Gastrocnemius medialis (tissue), 4 donors: ENCODE results near the gene SPOUT1. TPM values are rescaled to one million over a fixed set of nuclear protein-coding genes. Genes with fewer than 3 reads are reported as not detected.

ENCODE experiments used
- ATAC-seq, 2 donors: fragments of 150-250 bp; one replicate each; pipeline ENCODE4 v1.9.1; 2016
- DNase-seq, 2 donors: peaks; one replicate each; pipeline ENCODE4 v3.0.0-alpha.2; 2019
- H3K27ac ChIP-seq, 4 donors: fragments of 200-600 bp; sonication (generic); 1 replicate in 1 of 4; 2 replicates in 3 of 4; pipeline ENCODE4 v1.5.1; 2016 to 2018; ENCODE audit warnings: mild to moderate bottlenecking in 2 of 4, moderate library complexity in 1 of 4
- H3K27me3 ChIP-seq, 3 donors: fragments of 200-600 bp; sonication (generic) in 2 of 3; 1 replicate in 1 of 3; 2 replicates in 2 of 3; pipeline versions ENCODE4 v1.5.1 to v1.6.0; 2016 to 2019; ENCODE audit warnings: mild to moderate bottlenecking in 1 of 3, moderate library complexity in 1 of 3
- H3K36me3 ChIP-seq, 2 donors: fragments of 200-600 bp; sonication (generic) in 1 of 2; one replicate each; pipeline ENCODE4 v1.5.1; 2017 to 2018
- H3K4me1 ChIP-seq, 2 donors: fragments of 200-600 bp; sonication (generic) in 1 of 2; one replicate each; pipeline ENCODE4 v1.5.1; 2016 to 2017; ENCODE audit warnings: mild to moderate bottlenecking in 2 of 2
- H3K4me3 ChIP-seq, 4 donors: fragments of 200-600 bp; sonication (generic) in 3 of 4; 1 replicate in 1 of 4; 2 replicates in 3 of 4; pipeline ENCODE4 v1.5.1; 2016 to 2019; ENCODE audit warnings: mild to moderate bottlenecking in 2 of 4
- H3K9me3 ChIP-seq, 3 donors: fragments of 200-600 bp; sonication (generic) in 2 of 3; 1 replicate in 1 of 3; 2 replicates in 2 of 3; pipeline ENCODE4 v1.5.1; 2016 to 2019
- POLR2A ChIP-seq, 2 donors: fragments of 450-650 bp; IDR thresholded peaks; one replicate each; pipeline ENCODE4 v1.6.1; 2017; ENCODE audit warnings: antibody characterized with exemption in 2 of 2, mild to moderate bottlenecking in 2 of 2, moderate library complexity in 2 of 2
- in situ Hi-C, 4 donors: fragments of 200-750 bp; cut with MboI; loops; one replicate each; pipeline versions ENCODE4 v1.15.0 to v1.8.0; 2017; ENCODE audit warnings: low sequenced_read_pairs in 4 of 4
- intact Hi-C: fragments of 100-400 bp; cut with DNase I; formaldehyde crosslinking; loops from one replicate; pipeline ENCODE4 v1.15.1; 2023; ENCODE audit warnings: low total_unique reads
- total RNA-seq, 4 donors: library from RNA; depleted of rRNA; stranded (reverse); fragments of >200 nt; gene quantifications; one replicate each; pipeline versions ENCODE4 v1.1.0 to v1.2.3, GENCODE V29; 2016
- TF ChIP-seq, protein P1 (sequence below), 5 experiments: fragments of 450-650 bp in 3 of 5; fragments of 200-600 bp in 2 of 5; sonication (generic) in 2 of 5; IDR thresholded peaks in 4 of 5; conservative IDR thresholded peaks in 1 of 5; 1 replicate in 4 of 5; 2 replicates in 1 of 5; pipeline ENCODE4 v1.5.1; 2016 to 2019; ENCODE audit warnings: antibody characterized with exemption in 5 of 5, mild to moderate bottlenecking in 3 of 5, moderate library complexity in 3 of 5

The SPOUT1 gene
- total RNA-seq, 4 donors from 2014 or later, result 10.7 to 29.3 (median 14.9) TPM

DNA sequence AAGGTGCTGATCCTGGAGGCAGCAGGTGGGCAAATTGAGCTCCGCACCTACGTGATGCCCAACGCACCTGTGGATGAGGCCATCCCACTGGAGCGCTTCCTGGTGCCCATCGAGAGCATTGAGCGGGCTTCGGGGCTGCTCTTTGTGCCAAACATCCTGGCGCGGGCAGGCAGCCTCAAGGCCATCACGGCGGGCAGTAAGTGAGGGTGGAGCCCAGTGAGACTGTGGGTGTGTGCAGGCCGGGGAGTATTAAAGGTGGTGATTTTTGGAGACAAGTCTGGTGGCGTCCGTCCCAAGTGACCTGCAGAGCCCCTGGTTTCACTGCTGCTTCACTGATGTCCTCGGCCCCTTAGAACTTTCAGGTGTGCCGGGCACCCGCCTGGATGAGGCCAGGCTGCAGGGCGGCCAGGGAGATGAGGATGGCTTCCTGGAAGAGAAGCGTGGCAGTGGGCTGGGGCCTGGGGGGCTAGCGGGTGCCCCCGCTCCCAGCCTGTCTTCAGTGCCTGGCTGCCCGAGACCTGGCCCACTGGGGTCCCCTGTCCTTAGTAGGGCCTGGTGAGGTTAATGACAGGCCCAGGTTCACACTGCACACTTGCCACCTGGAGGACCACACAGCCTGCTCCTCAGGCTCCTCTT is 7.1 kb downstream of the SPOUT1 start:
- TF ChIP-seq, protein P1, sequence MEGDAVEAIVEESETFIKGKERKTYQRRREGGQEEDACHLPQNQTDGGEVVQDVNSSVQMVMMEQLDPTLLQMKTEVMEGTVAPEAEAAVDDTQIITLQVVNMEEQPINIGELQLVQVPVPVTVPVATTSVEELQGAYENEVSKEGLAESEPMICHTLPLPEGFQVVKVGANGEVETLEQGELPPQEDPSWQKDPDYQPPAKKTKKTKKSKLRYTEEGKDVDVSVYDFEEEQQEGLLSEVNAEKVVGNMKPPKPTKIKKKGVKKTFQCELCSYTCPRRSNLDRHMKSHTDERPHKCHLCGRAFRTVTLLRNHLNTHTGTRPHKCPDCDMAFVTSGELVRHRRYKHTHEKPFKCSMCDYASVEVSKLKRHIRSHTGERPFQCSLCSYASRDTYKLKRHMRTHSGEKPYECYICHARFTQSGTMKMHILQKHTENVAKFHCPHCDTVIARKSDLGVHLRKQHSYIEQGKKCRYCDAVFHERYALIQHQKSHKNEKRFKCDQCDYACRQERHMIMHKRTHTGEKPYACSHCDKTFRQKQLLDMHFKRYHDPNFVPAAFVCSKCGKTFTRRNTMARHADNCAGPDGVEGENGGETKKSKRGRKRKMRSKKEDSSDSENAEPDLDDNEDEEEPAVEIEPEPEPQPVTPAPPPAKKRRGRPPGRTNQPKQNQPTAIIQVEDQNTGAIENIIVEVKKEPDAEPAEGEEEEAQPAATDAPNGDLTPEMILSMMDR (IDR thresholded peaks at IDR 0.05 in 4 of 5, conservative IDR thresholded peaks at IDR 0.05 in 1 of 5), result no peak
- TF ChIP-seq POLR2A (IDR thresholded peaks at IDR 0.05), result no peak
- DNase-seq, result no peak
- H3K4me3 ChIP-seq, result no peak overlapping the region
- intact Hi-C loops, result no loop called here
- peaks cover 0 to 51% of the 10 kb centered on the region in 2 donors for H3K36me3 ChIP-seq
- no peaks in the 10 kb centered on the region for H3K9me3 ChIP-seq
- H3K4me1 ChIP-seq, result peaks cover 4 to 12% of the 10 kb centered on the region in 2 donors
- H3K27me3 ChIP-seq, result no peaks in the 10 kb centered on the region
- no peak for ATAC-seq
- no peak overlapping the region for H3K27ac ChIP-seq
- in situ Hi-C loops, result no loop called here

DNA sequence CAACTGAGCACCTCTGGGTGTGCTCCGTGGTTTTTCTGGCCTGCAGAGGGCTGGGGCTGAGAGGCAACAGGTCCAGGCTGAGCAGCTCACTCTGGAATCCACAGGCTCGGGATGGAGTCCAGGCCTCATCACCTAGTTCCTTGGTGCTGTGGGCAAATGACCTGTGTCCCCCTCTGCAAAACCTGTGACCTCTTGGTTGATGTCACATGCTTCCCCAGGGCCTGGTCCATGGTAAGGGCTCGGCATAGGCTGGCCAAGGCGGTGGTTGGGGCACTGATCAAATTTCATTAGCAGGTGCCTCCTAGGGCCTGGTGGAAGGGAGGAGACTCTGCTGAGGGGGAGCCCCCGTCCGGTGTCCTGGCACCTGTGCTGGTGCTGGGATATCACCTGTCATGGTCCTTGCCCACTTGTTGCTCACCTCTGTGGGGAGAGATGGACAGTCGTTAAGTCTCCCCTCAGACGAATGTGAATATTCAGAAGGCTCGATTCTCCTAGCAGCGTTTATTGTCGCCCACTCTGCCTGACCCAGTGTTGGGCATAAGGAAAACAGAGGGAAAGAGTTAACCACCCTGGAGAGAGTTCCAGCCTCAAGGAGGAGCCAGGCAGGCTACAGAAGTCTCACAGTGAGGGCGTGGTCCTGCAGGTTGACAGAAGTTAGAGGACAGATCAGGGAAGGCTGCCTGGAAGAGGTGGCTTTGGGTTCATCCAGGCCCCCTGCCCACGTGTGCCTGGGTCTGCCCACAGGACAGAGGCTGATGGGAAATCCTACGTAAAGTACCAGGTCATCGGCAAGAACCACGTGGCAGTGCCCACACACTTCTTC is 7.8 kb downstream of the SPOUT1 start:
- Histone ChIP-seq H3K27me3 (no peaks in the 10 kb centered on the region), H3K4me3 (no peak overlapping the region), H3K9me3 (no peaks in the 10 kb centered on the region), H3K27ac (no peak overlapping the region), H3K36me3 (peaks cover 0 to 49% of the 10 kb centered on the region in 2 donors), H3K4me1 (peaks cover 4 to 12% of the 10 kb centered on the region in 2 donors)
- no peak for TF ChIP-seq POLR2A (IDR thresholded peaks at IDR 0.05)
- TF ChIP-seq, protein P1 (IDR thresholded peaks at IDR 0.05 in 4 of 5, conservative IDR thresholded peaks at IDR 0.05 in 1 of 5), result no peak
- intact Hi-C loops (no loop called here), in situ Hi-C loops (no loop called here)
- ATAC-seq, result no peak
- DNase-seq, result no peak

DNA sequence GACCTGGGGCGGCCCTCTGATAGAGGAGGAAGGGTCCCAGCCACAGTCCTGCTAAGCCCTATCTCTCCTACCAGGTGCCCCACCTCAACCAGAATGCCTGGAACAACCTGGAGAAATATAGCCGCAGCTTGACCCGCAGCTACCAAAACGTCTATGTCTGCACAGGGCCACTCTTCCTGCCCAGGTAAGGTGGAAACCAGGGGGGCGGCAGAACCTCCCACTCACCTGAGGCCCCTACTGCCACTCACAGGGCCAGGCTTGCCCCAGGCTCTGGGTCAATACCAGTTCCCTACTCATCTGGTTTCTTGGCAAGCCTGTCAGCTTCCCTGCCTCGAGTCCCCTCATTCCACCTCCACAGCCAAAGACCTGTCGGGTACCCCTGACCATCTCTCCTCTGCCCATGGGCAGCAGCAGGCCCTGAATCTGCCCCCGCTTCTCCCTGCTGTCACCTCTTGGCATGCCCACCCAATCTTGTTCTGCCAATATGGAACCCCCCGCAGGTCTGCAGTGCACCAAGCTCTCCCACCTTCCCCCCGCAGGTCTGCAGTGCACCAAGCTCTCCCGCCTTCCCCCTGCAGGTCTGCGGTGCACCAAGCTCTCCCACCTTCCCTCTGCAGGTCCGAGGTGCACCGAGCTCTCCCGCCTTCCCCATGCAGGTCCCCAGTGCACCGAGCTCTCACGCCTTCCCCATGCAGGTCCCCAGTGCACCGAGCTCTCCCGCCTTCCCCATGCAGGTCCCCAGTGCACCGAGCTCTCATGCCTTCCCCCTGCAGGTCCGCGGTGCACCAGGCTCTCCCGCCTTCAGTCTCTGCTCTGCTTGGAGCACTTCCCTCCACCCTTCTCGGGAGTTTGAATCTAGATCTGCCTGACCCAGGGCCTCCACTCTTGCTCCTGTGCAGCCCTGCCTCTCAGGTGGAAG is 8.7 kb downstream of the SPOUT1 start:
- H3K36me3 ChIP-seq, result peaks cover 0 to 42% of the 10 kb centered on the region in 2 donors
- in situ Hi-C loops (no loop called here), intact Hi-C loops (no loop called here)
- no peaks in the 10 kb centered on the region for H3K9me3 ChIP-seq
- no peaks in the 10 kb centered on the region for H3K27me3 ChIP-seq
- peaks cover 4 to 12% of the 10 kb centered on the region in 2 donors for H3K4me1 ChIP-seq
- no peak for DNase-seq
- H3K27ac ChIP-seq, result peak overlapping the region in 1 of 4 donors; percentile 96
- no peak overlapping the region for H3K4me3 ChIP-seq
- no peak for ATAC-seq
- no peak for TF ChIP-seq POLR2A (IDR thresholded peaks at IDR 0.05)
- TF ChIP-seq, protein P1 (IDR thresholded peaks at IDR 0.05 in 4 of 5, conservative IDR thresholded peaks at IDR 0.05 in 1 of 5), result no peak

DNA sequence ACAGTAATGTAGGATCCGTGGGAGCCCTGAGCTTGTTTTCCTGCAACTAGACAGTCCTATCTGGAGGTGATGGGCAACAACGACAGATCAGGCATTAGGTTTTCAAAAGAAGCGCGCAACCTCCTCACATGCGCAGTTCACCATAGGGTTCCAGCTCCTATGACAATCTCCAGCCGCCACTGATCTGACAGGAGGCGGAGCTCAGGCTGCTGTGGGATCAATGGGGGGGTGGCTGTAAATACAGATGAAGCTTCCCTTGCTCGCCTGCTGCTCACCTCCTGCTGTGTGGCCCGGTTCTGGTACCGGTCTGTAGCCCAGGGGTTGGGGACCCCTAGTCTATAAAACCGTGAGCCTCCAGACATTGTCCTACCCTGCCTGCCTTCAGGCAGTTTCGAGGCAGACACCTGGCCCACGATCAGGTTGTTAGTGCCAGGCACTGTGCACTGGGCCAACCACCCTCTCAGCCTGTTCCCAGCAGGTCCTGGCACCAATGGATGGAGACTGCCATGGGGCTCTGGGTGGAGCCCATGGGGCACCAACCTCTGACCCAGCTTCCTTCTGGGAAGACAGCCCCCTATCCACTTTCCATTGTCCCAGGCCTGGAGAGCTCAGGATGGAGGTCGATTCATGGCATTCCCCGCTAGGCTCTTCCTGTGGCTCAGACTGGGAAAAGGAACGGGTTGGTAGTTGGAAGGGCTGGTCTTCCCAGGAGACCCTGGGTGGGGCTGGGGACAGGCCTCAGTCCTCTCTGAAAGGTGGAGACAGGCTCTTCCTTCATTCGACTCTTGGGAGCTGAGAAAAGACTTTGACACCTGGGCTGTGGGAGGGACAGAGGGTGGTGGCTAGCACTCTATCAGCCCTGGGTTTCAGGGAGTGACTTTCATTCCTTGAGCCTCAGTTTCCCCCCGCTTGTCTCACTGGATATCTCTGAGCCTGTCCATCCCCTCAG is 9.6 kb downstream of the SPOUT1 start:
- H3K4me3 ChIP-seq, result peak overlapping the region; percentile 64 to 87 (median 72)
- no peak for ATAC-seq
- peaks cover 0 to 34% of the 10 kb centered on the region in 2 donors for H3K36me3 ChIP-seq
- peak overlapping the region; percentile 81 to 96 (median 92) for H3K27ac ChIP-seq
- intact Hi-C loops, result no loop called here
- in situ Hi-C loops, result no loop called here
- TF ChIP-seq POLR2A (IDR thresholded peaks at IDR 0.05), result no peak
- TF ChIP-seq, protein P1 (IDR thresholded peaks at IDR 0.05 in 4 of 5, conservative IDR thresholded peaks at IDR 0.05 in 1 of 5), result no peak
- peaks cover 4 to 12% of the 10 kb centered on the region in 2 donors for H3K4me1 ChIP-seq
- H3K9me3 ChIP-seq, result no peaks in the 10 kb centered on the region
- H3K27me3 ChIP-seq, result no peaks in the 10 kb centered on the region
- DNase-seq, result no peak
